Fibroblast of lung (primary cell): ENCODE measurements around the gene MAEL. TPM values are rescaled to one million over a fixed set of nuclear protein-coding genes. Genes with fewer than 3 reads are reported as not detected.

Source experiments
- DNase-seq, 2 donors: peaks; one replicate each; pipeline versions ENCODE4 v3.0.0 to v3.0.0-alpha.2; 2010; ENCODE audit warnings: low read depth in 2 of 2
- H2AFZ ChIP-seq: 2 replicates; pipeline ENCODE4 v1.5.1; 2012; ENCODE audit warnings: low read length, control low read depth, inconsistent platforms
- H3K27ac ChIP-seq: 2 replicates; pipeline ENCODE4 v1.5.1; 2011; ENCODE audit warnings: low read length, control low read depth; ENCODE audit not compliant: insufficient read depth
- H3K27me3 ChIP-seq: 2 replicates; pipeline ENCODE4 v1.5.1; 2011; ENCODE audit warnings: mild to moderate bottlenecking, low read length; ENCODE audit not compliant: control insufficient read depth, insufficient read depth
- H3K36me3 ChIP-seq: 2 replicates; pipeline ENCODE4 v1.5.1; 2011; ENCODE audit warnings: low read length; ENCODE audit not compliant: control insufficient read depth, insufficient read depth
- H3K4me1 ChIP-seq: 2 replicates; pipeline ENCODE4 v1.5.1; 2011; ENCODE audit warnings: low read length; ENCODE audit not compliant: control insufficient read depth, insufficient read depth; ENCODE audit errors: extremely low read depth
- H3K4me2 ChIP-seq: 2 replicates; pipeline ENCODE4 v1.5.1; 2011; ENCODE audit warnings: low read length, control low read depth; ENCODE audit not compliant: insufficient read depth; ENCODE audit errors: extremely low read depth
- H3K4me3 ChIP-seq, 4 experiments: fragments of 200-600 bp in 1 of 4; sonication (generic) in 1 of 4; replicated peaks in 1 of 4; 2 replicates each; pipeline ENCODE4 v1.5.1; 2011 to 2016; ENCODE audit warnings: low read length in 4 of 4, low read depth in 3 of 4, mild to moderate bottlenecking in 3 of 4, control low read depth in 2 of 4, inconsistent platforms in 1 of 4, mixed read lengths in 1 of 4; ENCODE audit not compliant: insufficient read depth in 1 of 4; ENCODE audit errors: control extremely low read depth in 1 of 4
- H3K79me2 ChIP-seq: 2 replicates; pipeline ENCODE4 v1.5.1; 2012; ENCODE audit warnings: mild to moderate bottlenecking, low read length, inconsistent platforms; ENCODE audit not compliant: control insufficient read depth, insufficient read depth
- H3K9ac ChIP-seq: 2 replicates; pipeline ENCODE4 v1.5.1; 2011; ENCODE audit warnings: mild to moderate bottlenecking, low read length, control low read depth; ENCODE audit not compliant: insufficient read depth
- H3K9me3 ChIP-seq: 2 replicates; pipeline ENCODE4 v1.5.1; 2012; ENCODE audit warnings: low read depth, low read length; ENCODE audit not compliant: control insufficient read depth, insufficient read depth
- H4K20me1 ChIP-seq: 2 replicates; pipeline ENCODE4 v1.5.1; 2011; ENCODE audit warnings: low read length; ENCODE audit not compliant: control insufficient read depth, insufficient read depth; ENCODE audit errors: extremely low read depth
- EZH2 ChIP-seq: IDR thresholded peaks from 2 replicates; pipeline ENCODE4 v1.5.1; 2012; ENCODE audit warnings: low read length, control low read depth, mild to moderate bottlenecking; ENCODE audit errors: missing control alignments
- polyA plus RNA-seq, 2 donors: library from polyadenylated mRNA; depleted of rRNA in 1 of 2; stranded (reverse) in 1 of 2; unstranded in 1 of 2; fragments of >200 nt; gene quantifications; 2 replicates each; pipeline ENCODE4 v1.2.1, GENCODE V29; 2011 to 2012; ENCODE audit warnings: missing spikeins in 1 of 2
- total RNA-seq: library from RNA; depleted of rRNA; stranded (reverse); fragments of >200 nt; gene quantifications from 2 replicates; pipeline ENCODE4 v1.2.1, GENCODE V29; 2014
- TF ChIP-seq, protein P1 (sequence below), 2 donors: IDR thresholded peaks in 1 of 2; conservative IDR thresholded peaks in 1 of 2; 1 replicate in 1 of 2; 2 replicates in 1 of 2; pipeline ENCODE4 v1.5.1; 2011 to 2012; ENCODE audit warnings: low read length in 2 of 2, control low read depth in 1 of 2, inconsistent platforms in 1 of 2, low read depth in 1 of 2, mild to moderate bottlenecking in 1 of 2

MAEL gene
- total and polyA plus RNA-seq, 2 donors (not counting 1 experiment from before 2014, with no cell fraction given) = not detected

GRCh38 chr1:166956057-166956850 is 32.8 kb upstream of the MAEL start:
- no peak for DNase-seq
- Histone ChIP-seq H3K4me3 (no peak overlapping the region), H3K4me1 (no peaks in the 10 kb centered on the region), H3K9ac (no peak overlapping the region), H4K20me1 (no peaks in the 10 kb centered on the region), H3K9me3 (no peaks in the 10 kb centered on the region), H3K27me3 (no peaks in the 10 kb centered on the region), H3K36me3 (no peaks in the 10 kb centered on the region), H3K4me2 (no peak overlapping the region), H3K79me2 (no peaks in the 10 kb centered on the region), H2AFZ (no peak overlapping the region), H3K27ac (no peak overlapping the region)
- TF ChIP-seq, protein P1, sequence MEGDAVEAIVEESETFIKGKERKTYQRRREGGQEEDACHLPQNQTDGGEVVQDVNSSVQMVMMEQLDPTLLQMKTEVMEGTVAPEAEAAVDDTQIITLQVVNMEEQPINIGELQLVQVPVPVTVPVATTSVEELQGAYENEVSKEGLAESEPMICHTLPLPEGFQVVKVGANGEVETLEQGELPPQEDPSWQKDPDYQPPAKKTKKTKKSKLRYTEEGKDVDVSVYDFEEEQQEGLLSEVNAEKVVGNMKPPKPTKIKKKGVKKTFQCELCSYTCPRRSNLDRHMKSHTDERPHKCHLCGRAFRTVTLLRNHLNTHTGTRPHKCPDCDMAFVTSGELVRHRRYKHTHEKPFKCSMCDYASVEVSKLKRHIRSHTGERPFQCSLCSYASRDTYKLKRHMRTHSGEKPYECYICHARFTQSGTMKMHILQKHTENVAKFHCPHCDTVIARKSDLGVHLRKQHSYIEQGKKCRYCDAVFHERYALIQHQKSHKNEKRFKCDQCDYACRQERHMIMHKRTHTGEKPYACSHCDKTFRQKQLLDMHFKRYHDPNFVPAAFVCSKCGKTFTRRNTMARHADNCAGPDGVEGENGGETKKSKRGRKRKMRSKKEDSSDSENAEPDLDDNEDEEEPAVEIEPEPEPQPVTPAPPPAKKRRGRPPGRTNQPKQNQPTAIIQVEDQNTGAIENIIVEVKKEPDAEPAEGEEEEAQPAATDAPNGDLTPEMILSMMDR (conservative IDR thresholded peaks at IDR 0.05 in 1 of 2, IDR thresholded peaks at IDR 0.05 in 1 of 2; ENCODE audit: low read depth in 1 of 2, low read length in 2 of 2) = no peak
- no peak for TF ChIP-seq EZH2

- H3K36me3 ChIP-seq = no peaks in the 10 kb centered on the region
- DNase-seq = no peak
- H3K27me3 ChIP-seq = peaks cover 3% of the 10 kb centered on the region
- H3K27ac ChIP-seq = no peak overlapping the region
- no peak overlapping the region for H3K9ac ChIP-seq
- no peaks in the 10 kb centered on the region for H3K9me3 ChIP-seq
- TF ChIP-seq EZH2 = no peak
- TF ChIP-seq, protein P1 (conservative IDR thresholded peaks at IDR 0.05 in 1 of 2, IDR thresholded peaks at IDR 0.05 in 1 of 2; ENCODE audit: low read depth in 1 of 2, low read length in 2 of 2) = no peak
- no peak overlapping the region for H3K4me3 ChIP-seq
- no peak overlapping the region for H3K4me2 ChIP-seq
- no peaks in the 10 kb centered on the region for H3K79me2 ChIP-seq
- H4K20me1 ChIP-seq = no peaks in the 10 kb centered on the region
- H2AFZ ChIP-seq = no peak overlapping the region
- H3K4me1 ChIP-seq = no peaks in the 10 kb centered on the region
Measured at GRCh38 chr1:166956872-166957271, 32.2 kb upstream of the MAEL start.

DNA sequence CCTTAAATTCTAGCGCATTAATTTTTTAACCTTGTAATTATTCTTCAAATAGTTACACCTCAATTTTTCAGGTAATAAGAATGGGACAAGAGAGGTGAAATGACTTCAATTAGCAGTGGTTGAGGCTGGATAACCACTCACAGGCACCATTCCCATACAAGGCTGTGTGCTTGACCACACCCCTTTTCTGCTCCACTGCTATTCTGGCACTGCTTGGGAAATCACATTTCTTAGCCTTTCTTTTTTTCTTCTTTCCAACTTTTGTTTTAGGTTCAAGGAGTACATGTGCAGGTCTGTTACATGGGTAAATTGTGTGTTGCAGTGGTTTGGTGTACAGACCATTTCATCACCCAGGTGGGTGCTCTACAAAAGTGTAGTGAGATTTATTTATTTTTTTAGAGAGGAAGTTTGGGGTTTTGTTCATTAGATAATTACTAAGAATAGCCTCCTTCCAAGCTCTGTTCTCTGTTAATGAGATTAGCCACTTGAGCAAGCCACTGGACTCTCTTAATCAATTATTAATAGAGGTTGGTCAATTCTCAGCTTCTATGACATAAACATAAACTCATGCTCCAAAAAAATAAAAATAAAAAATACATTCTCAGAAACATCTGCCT is 28.1 kb upstream of the MAEL start:
- no peaks in the 10 kb centered on the region for H4K20me1 ChIP-seq
- no peaks in the 10 kb centered on the region for H3K4me1 ChIP-seq
- H3K9me3 ChIP-seq = no peaks in the 10 kb centered on the region
- H3K4me3 ChIP-seq = no peak overlapping the region
- H3K79me2 ChIP-seq = no peaks in the 10 kb centered on the region
- TF ChIP-seq, protein P1 (conservative IDR thresholded peaks at IDR 0.05 in 1 of 2, IDR thresholded peaks at IDR 0.05 in 1 of 2; ENCODE audit: low read depth in 1 of 2, low read length in 2 of 2) = no peak
- TF ChIP-seq EZH2 = no peak
- no peak overlapping the region for H3K4me2 ChIP-seq
- H3K27ac ChIP-seq = no peak overlapping the region
- DNase-seq = no peak
- no peak overlapping the region for H3K9ac ChIP-seq
- no peaks in the 10 kb centered on the region for H3K36me3 ChIP-seq
- H3K27me3 ChIP-seq = peaks cover 3% of the 10 kb centered on the region
- no peak overlapping the region for H2AFZ ChIP-seq
